Loucy (cell line): Measurements from ENCODE around the gene TMED8.

Experiments used
- H2AFZ ChIP-seq: fragments of 200-600 bp; sonication (generic); 2 replicates; pipeline ENCODE4 v1.6.0; 2016; ENCODE audit warnings: antibody characterized with exemption, mild to moderate bottlenecking, low read length, moderate library complexity
- H3F3A ChIP-seq: fragments of 200-600 bp; 2 replicates; pipeline ENCODE4 v1.6.0; 2016; ENCODE audit warnings: antibody characterized with exemption, low read depth, mild to moderate bottlenecking
- H3K27me3 ChIP-seq: fragments of 200-600 bp; sonication (generic); 2 replicates; pipeline ENCODE4 v1.6.1; 2014; ENCODE audit warnings: low read length, mild to moderate bottlenecking; ENCODE audit not compliant: insufficient read depth, poor library complexity, severe bottlenecking
- H3K36me3 ChIP-seq: fragments of 200-600 bp; sonication (generic); 2 replicates; pipeline ENCODE4 v1.6.1; 2016; ENCODE audit warnings: low read length; ENCODE audit not compliant: insufficient read depth
- H3K4me1 ChIP-seq: fragments of 200-600 bp; sonication (generic); 2 replicates; pipeline ENCODE4 v1.5.1; 2014; ENCODE audit warnings: low read length, mild to moderate bottlenecking; ENCODE audit not compliant: insufficient read depth, poor library complexity, severe bottlenecking
- H3K4me2 ChIP-seq: fragments of 200-600 bp; sonication (generic); 2 replicates; pipeline ENCODE4 v1.6.0; 2014; ENCODE audit warnings: antibody characterized with exemption, low read length, low read depth, mild to moderate bottlenecking; ENCODE audit not compliant: poor library complexity, severe bottlenecking
- H3K4me3 ChIP-seq: fragments of 200-600 bp; sonication (generic); 2 replicates; pipeline ENCODE4 v1.5.1; 2014; ENCODE audit warnings: low read length, mild to moderate bottlenecking, mixed read lengths; ENCODE audit not compliant: poor library complexity, severe bottlenecking
- H3K79me2 ChIP-seq: fragments of 200-600 bp; sonication (generic); 2 replicates; pipeline ENCODE4 v1.6.1; 2014; ENCODE audit warnings: low read length; ENCODE audit not compliant: insufficient read depth
- H3K9ac ChIP-seq: fragments of 200-600 bp; sonication (generic); 2 replicates; pipeline ENCODE4 v1.6.0; 2014; ENCODE audit warnings: mild to moderate bottlenecking, low read depth, low read length, moderate library complexity; ENCODE audit not compliant: poor library complexity, severe bottlenecking
- H3K9me2 ChIP-seq: fragments of 200-600 bp; sonication (generic); replicated peaks from 2 replicates; pipeline ENCODE4 v1.6.1; 2016; ENCODE audit warnings: low read depth, low read length, mixed read lengths
- H3K9me3 ChIP-seq: fragments of 200-600 bp; sonication (generic); 2 replicates; pipeline ENCODE4 v1.6.1; 2014; ENCODE audit warnings: mild to moderate bottlenecking, antibody characterized with exemption, low read length, low read depth; ENCODE audit not compliant: insufficient read depth
- H4K20me1 ChIP-seq: fragments of 200-600 bp; sonication (generic); 2 replicates; pipeline ENCODE4 v1.6.0; 2014; ENCODE audit warnings: antibody characterized with exemption, low read length, mild to moderate bottlenecking; ENCODE audit not compliant: insufficient read depth, poor library complexity, severe bottlenecking
- EZH2phosphoT487 ChIP-seq: fragments of 200-600 bp; IDR thresholded peaks from 2 replicates; pipeline ENCODE4 v1.6.1; 2018; ENCODE audit warnings: antibody characterized with exemption, mild to moderate bottlenecking, moderate library complexity, borderline replicate concordance
- TF ChIP-seq, protein P1 (sequence below): fragments of 200-600 bp; sonication (generic); conservative IDR thresholded peaks from 2 replicates; pipeline ENCODE4 v1.5.1; 2014; ENCODE audit warnings: mild to moderate bottlenecking, antibody characterized with exemption, low read length

The TMED8 gene

DNA sequence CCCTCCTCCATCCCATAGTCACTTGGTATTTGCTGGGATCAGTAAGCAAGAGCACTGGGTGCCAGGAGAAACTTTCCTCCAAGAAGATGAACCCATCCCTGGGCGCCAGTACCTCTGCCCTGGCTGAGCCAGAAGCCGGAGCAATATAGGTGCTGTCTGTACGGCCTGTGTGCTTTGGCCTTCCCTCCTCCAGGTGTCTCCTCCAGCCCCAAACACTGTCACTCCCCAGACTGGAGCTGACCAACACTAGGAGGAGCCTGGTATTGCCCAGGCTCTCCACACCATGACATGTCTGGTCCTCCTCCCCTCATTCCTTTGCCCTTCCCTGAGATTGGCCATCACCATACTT lies 51.2 kb downstream of the TMED8 start:
- H3K9ac ChIP-seq: no peak overlapping the region
- no peak for TF ChIP-seq EZH2phosphoT487
- TF ChIP-seq, protein P1, sequence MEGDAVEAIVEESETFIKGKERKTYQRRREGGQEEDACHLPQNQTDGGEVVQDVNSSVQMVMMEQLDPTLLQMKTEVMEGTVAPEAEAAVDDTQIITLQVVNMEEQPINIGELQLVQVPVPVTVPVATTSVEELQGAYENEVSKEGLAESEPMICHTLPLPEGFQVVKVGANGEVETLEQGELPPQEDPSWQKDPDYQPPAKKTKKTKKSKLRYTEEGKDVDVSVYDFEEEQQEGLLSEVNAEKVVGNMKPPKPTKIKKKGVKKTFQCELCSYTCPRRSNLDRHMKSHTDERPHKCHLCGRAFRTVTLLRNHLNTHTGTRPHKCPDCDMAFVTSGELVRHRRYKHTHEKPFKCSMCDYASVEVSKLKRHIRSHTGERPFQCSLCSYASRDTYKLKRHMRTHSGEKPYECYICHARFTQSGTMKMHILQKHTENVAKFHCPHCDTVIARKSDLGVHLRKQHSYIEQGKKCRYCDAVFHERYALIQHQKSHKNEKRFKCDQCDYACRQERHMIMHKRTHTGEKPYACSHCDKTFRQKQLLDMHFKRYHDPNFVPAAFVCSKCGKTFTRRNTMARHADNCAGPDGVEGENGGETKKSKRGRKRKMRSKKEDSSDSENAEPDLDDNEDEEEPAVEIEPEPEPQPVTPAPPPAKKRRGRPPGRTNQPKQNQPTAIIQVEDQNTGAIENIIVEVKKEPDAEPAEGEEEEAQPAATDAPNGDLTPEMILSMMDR: no peak
- H4K20me1 ChIP-seq: no peaks in the 10 kb centered on the region
- H3K79me2 ChIP-seq: 0 out of 2 replicates have a peak, but pooled peaks cover 4% of the 10 kb centered on the region
- no peaks in the 10 kb centered on the region for H3K9me3 ChIP-seq
- H2AFZ ChIP-seq: no peak overlapping the region
- H3K4me3 ChIP-seq: no peak overlapping the region
- H3K36me3 ChIP-seq: no peaks in the 10 kb centered on the region
- no peak overlapping the region for H3K4me2 ChIP-seq
- H3K4me1 ChIP-seq: peaks cover 12% of the 10 kb centered on the region
- H3K9me2 ChIP-seq: no peaks in the 10 kb centered on the region
- no peaks in the 10 kb centered on the region for H3F3A ChIP-seq
- H3K27me3 ChIP-seq: no peaks in the 10 kb centered on the region

DNA sequence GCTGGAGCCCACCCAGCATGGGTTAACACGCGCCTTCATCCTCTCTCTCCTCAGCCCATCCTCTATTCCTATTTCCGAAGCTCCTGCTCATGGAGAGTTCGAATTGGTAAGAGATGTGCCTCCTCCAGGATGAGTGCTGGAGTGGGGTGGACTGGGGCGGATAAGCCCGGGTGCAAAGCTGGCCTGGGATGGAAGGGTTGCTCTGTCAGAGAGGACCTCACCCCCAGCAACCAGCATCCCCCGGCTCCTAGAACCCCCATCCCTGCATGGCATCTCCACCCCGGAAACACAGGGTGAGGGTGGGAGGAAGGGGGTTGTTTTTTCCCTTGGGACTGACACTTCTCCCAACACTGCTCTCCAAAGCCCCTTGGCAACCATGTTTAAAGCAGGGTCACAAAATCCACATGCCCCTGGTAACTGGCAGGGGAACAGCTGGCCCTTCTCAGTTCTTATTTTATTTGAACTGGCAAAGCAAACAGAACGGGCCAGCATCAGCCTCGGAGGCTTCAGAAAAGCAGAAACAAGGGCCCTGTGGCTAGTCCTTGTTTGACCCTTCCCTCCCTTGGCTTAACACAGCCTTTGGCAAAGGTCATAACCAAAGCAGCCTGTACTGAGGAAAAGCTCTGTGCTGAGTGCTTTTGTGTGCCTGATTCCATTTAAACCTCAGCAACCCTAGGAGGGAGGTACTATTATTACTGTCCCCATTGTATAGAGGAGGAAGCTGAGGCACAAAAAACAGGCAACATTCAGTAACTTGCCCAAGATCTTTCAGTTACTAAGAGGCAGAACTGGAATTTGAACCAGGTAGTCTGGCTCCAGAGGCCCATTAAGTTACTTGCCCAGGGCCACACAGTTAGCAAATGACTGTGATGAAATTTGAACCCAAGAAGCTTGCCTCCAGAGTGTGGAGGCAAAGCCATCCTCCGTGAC lies 51.8 kb downstream of the TMED8 start:
- TF ChIP-seq, protein P1: no peak
- TF ChIP-seq EZH2phosphoT487: no peak

DNA sequence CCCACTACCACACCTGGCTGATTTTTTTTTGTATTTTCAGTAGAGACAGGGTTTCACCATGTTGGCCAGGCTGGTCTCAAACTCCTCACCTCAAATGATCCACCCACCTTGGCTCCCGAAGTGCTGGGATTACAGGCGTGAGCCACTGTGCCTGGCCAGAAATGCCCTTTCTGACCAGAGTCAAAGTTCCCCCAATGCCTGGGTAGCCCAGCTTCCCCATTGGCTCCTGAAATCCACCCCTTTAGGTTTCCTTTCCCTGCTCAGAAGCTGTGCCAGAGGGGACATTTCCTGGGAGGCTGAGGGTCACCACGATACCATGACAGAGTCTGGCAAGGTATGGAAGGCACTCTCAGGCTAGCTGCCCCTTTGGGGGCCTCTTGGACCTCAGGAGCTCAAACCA lies 52.6 kb downstream of the TMED8 start:
- Histone ChIP-seq H3F3A (no peaks in the 10 kb centered on the region), H3K9ac (no peak overlapping the region), H3K4me1 (peaks cover 20% of the 10 kb centered on the region), H2AFZ (no peak overlapping the region), H3K4me2 (no peak overlapping the region), H3K4me3 (no peak overlapping the region), H3K27me3 (no peaks in the 10 kb centered on the region), H3K9me3 (no peaks in the 10 kb centered on the region), H3K9me2 (no peaks in the 10 kb centered on the region), H3K36me3 (no peaks in the 10 kb centered on the region), H4K20me1 (peaks cover 3% of the 10 kb centered on the region), H3K79me2 (peaks cover 7% of the 10 kb centered on the region; the same call in 1 of the 2 replicates)
- no peak for TF ChIP-seq EZH2phosphoT487
- TF ChIP-seq, protein P1: no peak

More for the DNA sequence above, 51.8 kb downstream of the TMED8 start:
- Histone ChIP-seq H3F3A (no peaks in the 10 kb centered on the region), H3K9me3 (no peaks in the 10 kb centered on the region), H3K9ac (no peak overlapping the region), H3K4me1 (peaks cover 12% of the 10 kb centered on the region), H3K4me3 (no peak overlapping the region), H4K20me1 (peaks cover 3% of the 10 kb centered on the region), H2AFZ (no peak overlapping the region), H3K36me3 (no peaks in the 10 kb centered on the region), H3K27me3 (no peaks in the 10 kb centered on the region), H3K9me2 (no peaks in the 10 kb centered on the region), H3K79me2 (0 out of 2 replicates have a peak, but pooled peaks cover 4% of the 10 kb centered on the region), H3K4me2 (no peak overlapping the region)
